GM12801 (cell line): Measurements from ENCODE around the gene SH2B3.

Source experiments
- CTCF ChIP-seq: IDR thresholded peaks from one replicate; pipeline ENCODE4 v1.5.1; 2011; ENCODE audit warnings: control low read depth; ENCODE audit not compliant: insufficient read length; ENCODE audit errors: extremely low read depth

Gene SH2B3

GRCh38 chr12:111424189-111424792 is 18.6 kb downstream of the SH2B3 start:
- TF ChIP-seq CTCF = no peak

- no peak for TF ChIP-seq CTCF
These were observed 19.1 kb downstream of the SH2B3 start for GRCh38 chr12:111424793-111425251.

GRCh38 chr12:111425655-111426054 is 19.9 kb downstream of the SH2B3 start:
- TF ChIP-seq CTCF = no peak

GRCh38 chr12:111426344-111427185 is 20.8 kb downstream of the SH2B3 start:
- no peak for TF ChIP-seq CTCF

GRCh38 chr12:111427417-111428074 is 21.8 kb downstream of the SH2B3 start:
- TF ChIP-seq CTCF = no peak

- no peak for TF ChIP-seq CTCF
These were observed 22.5 kb downstream of the SH2B3 start for GRCh38 chr12:111428081-111428727.

GRCh38 chr12:111428728-111429175 is 23.0 kb downstream of the SH2B3 start:
- no peak for TF ChIP-seq CTCF
